NCI-H510A (cell line): ENCODE results near the gene TK2.
"Not testable (repeated sequence)": the region's sequence is repeated elsewhere in the genome, so short reads cannot be mapped to it uniquely, and the experiment has no call there.

ENCODE experiments used
- DNase-seq: peaks from one replicate; lab custom pipeline; 2025; lab: John Stamatoyannopoulos, UW

Gene TK2

GRCh38 chr16:66572356-66572755 lies 22.4 kb upstream of the TK2 start:
- DNase-seq: no peak

GRCh38 chr16:66569827-66570405 lies 20.0 kb upstream of the TK2 start:
- no peak for DNase-seq

- DNase-seq: no peak
Observed at GRCh38 chr16:66569131-66569530, 19.2 kb upstream of the TK2 start.

GRCh38 chr16:66568355-66568754 lies 18.4 kb upstream of the TK2 start:
- no peak for DNase-seq

- not testable (repeated sequence) for DNase-seq
Observed at GRCh38 chr16:66567270-66567669, 17.3 kb upstream of the TK2 start.

- no peak for DNase-seq
Observed at GRCh38 chr16:66566051-66566901, 16.4 kb upstream of the TK2 start, which contains the start of gene CMTM1. TSS of gene CMTM1 (plus strand) at chr16:66566439. CDS start at chr16:66566514, 75 bp downstream.

GRCh38 chr16:66563574-66564334 lies 13.8 kb upstream of the TK2 start:
- no peak for DNase-seq

- DNase-seq: no peak
Observed at GRCh38 chr16:66562986-66563385, 13.1 kb upstream of the TK2 start.

GRCh38 chr16:66562409-66562808 lies 12.5 kb upstream of the TK2 start:
- DNase-seq: no peak

GRCh38 chr16:66561381-66562080 lies 11.6 kb upstream of the TK2 start:
- no peak for DNase-seq

- no peak for DNase-seq
Observed at GRCh38 chr16:66560107-66560506, 10.2 kb upstream of the TK2 start.

GRCh38 chr16:66554495-66554894 lies 4.6 kb upstream of the TK2 start:
- no peak for DNase-seq

- no peak for DNase-seq
Observed at GRCh38 chr16:66554021-66554420, 4.1 kb upstream of the TK2 start.

GRCh38 chr16:66553223-66553622 lies 3.3 kb upstream of the TK2 start:
- no peak for DNase-seq

- DNase-seq: peak; percentile 37
Observed at GRCh38 chr16:66552286-66553177, 2.6 kb upstream of the TK2 start, which contains the start of gene CKLF. TSS of gene CKLF (plus strand) at chr16:66552576. CDS start at chr16:66552716, 140 bp downstream.

- DNase-seq: no peak
Observed at GRCh38 chr16:66551788-66552285, 1.9 kb upstream of the TK2 start.

GRCh38 chr16:66551348-66551759 lies 1.4 kb upstream of the TK2 start:
- peak; percentile 48 for DNase-seq

- no peak for DNase-seq
Observed at GRCh38 chr16:66548868-66549267, 1.1 kb downstream of the TK2 start.

- DNase-seq: no peak
Observed at GRCh38 chr16:66548068-66548467, 1.9 kb downstream of the TK2 start.

GRCh38 chr16:66547101-66547989 lies 2.6 kb downstream of the TK2 start:
- no peak for DNase-seq
